Gastroesophageal sphincter (tissue), 4 donors: ENCODE measurements around the gene ZMIZ1. TPM values are rescaled to one million over a fixed set of nuclear protein-coding genes. Genes with fewer than 3 reads are reported as not detected.

Experiments
- ATAC-seq: fragments of 150-250 bp; one replicate; pipeline ENCODE4 v1.9.1; 2016; ENCODE audit warnings: mild to moderate bottlenecking, moderate library complexity
- H3K27ac ChIP-seq, 4 donors: fragments of 200-600 bp; sonication (generic) in 3 of 4; 1 replicate in 3 of 4; 2 replicates in 1 of 4; pipeline ENCODE4 v1.5.1; 2016 to 2019
- H3K27me3 ChIP-seq: fragments of 200-600 bp; sonication (generic); one replicate; pipeline ENCODE4 v1.5.1; 2019
- H3K36me3 ChIP-seq, 2 donors: fragments of 200-600 bp; sonication (generic); one replicate each; pipeline ENCODE4 v1.5.1; 2019; ENCODE audit warnings: control low read depth in 1 of 2
- H3K4me1 ChIP-seq, 3 donors: fragments of 200-600 bp; sonication (generic); 1 replicate in 2 of 3; 2 replicates in 1 of 3; pipeline ENCODE4 v1.5.1; 2016 to 2019; ENCODE audit warnings: control low read depth in 2 of 3
- H3K4me3 ChIP-seq, 2 donors: fragments of 200-600 bp; sonication (generic); one replicate each; pipeline ENCODE4 v1.5.1; 2019; ENCODE audit warnings: mild to moderate bottlenecking in 1 of 2, moderate library complexity in 1 of 2
- H3K9me3 ChIP-seq, 3 donors: fragments of 200-600 bp; sonication (generic); one replicate each; pipeline ENCODE4 v1.5.1; 2017 to 2019; ENCODE audit warnings: control low read depth in 2 of 3
- EP300 ChIP-seq: sonication (generic); formaldehyde crosslinking; IDR thresholded peaks from one replicate; pipeline ENCODE4 v1.6.1; 2017; ENCODE audit warnings: antibody characterized with exemption, mild to moderate bottlenecking
- POLR2A ChIP-seq, 2 donors: fragments of 450-650 bp; IDR thresholded peaks; one replicate each; pipeline ENCODE4 v1.6.1; 2017; ENCODE audit warnings: antibody characterized with exemption in 2 of 2, mild to moderate bottlenecking in 2 of 2, moderate library complexity in 1 of 2
- POLR2AphosphoS5 ChIP-seq: sonication (generic); formaldehyde crosslinking; IDR thresholded peaks from one replicate; pipeline ENCODE4 v1.6.1; 2017; ENCODE audit warnings: antibody characterized with exemption
- WGBS, 2 donors: methylation state at CpG; one replicate each; pipeline ENCODE4 v1.1.5; 2018; ENCODE audit warnings: low coverage in 1 of 2; 5-methylcytosine and 5-hydroxymethylcytosine counted together
- total RNA-seq, 4 donors: library from RNA; depleted of rRNA; stranded (reverse); fragments of >200 nt; gene quantifications; one replicate each; pipeline ENCODE4 v1.1.0, GENCODE V29; 2016
- TF ChIP-seq, protein P1 (sequence below), 4 experiments: fragments of 200-600 bp in 2 of 4; fragments of 450-650 bp in 2 of 4; sonication (generic) in 1 of 4; IDR thresholded peaks; one replicate each; pipeline ENCODE4 v1.5.1; 2017 to 2019; ENCODE audit warnings: antibody characterized with exemption in 4 of 4, mild to moderate bottlenecking in 2 of 4, moderate library complexity in 2 of 4

Gene ZMIZ1
- total RNA-seq, 4 donors from 2014 or later = 36.3 to 79.2 (median 67.1) TPM

- Histone ChIP-seq H3K9me3 (no peaks in the 10 kb centered on the region), H3K4me3 (no peak overlapping the region), H3K36me3 (peaks cover 0 to 100% of the 10 kb centered on the region in 2 donors), H3K27ac (no peak overlapping the region), H3K27me3 (no peaks in the 10 kb centered on the region), H3K4me1 (peaks cover 0 to 59% (median 19%) of the 10 kb centered on the region in 3 donors)
- WGBS, 2 donors = 92 to 98% methylated on average over 6 to 7 of the region's 14 CpGs
- no peak for TF ChIP-seq POLR2AphosphoS5
- no peak for TF ChIP-seq POLR2A (IDR thresholded peaks at IDR 0.05)
- TF ChIP-seq, protein P1, sequence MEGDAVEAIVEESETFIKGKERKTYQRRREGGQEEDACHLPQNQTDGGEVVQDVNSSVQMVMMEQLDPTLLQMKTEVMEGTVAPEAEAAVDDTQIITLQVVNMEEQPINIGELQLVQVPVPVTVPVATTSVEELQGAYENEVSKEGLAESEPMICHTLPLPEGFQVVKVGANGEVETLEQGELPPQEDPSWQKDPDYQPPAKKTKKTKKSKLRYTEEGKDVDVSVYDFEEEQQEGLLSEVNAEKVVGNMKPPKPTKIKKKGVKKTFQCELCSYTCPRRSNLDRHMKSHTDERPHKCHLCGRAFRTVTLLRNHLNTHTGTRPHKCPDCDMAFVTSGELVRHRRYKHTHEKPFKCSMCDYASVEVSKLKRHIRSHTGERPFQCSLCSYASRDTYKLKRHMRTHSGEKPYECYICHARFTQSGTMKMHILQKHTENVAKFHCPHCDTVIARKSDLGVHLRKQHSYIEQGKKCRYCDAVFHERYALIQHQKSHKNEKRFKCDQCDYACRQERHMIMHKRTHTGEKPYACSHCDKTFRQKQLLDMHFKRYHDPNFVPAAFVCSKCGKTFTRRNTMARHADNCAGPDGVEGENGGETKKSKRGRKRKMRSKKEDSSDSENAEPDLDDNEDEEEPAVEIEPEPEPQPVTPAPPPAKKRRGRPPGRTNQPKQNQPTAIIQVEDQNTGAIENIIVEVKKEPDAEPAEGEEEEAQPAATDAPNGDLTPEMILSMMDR (IDR thresholded peaks at IDR 0.05) = no peak
- no peak for TF ChIP-seq EP300
- ATAC-seq = no peak
Measured at GRCh38 chr10:79296431-79296830, 227.7 kb downstream of the ZMIZ1 start.

GRCh38 chr10:79298403-79299244 is 229.9 kb downstream of the ZMIZ1 start:
- peak; percentile 59 for ATAC-seq
- TF ChIP-seq EP300 (no peak), POLR2AphosphoS5 (peak; percentile 33)
- TF ChIP-seq, protein P1 (IDR thresholded peaks at IDR 0.05) = no peak
- H3K27me3 ChIP-seq = no peaks in the 10 kb centered on the region
- H3K4me3 ChIP-seq = no peak overlapping the region
- WGBS, 2 donors = 50% methylated on average over 2 of the region's 27 CpGs; no CpG with 5 or more reads in 1 of the 2 donors
- peak overlapping the region in 3 of 4 donors; percentile 57 to 71 (median 65) for H3K27ac ChIP-seq
- H3K36me3 ChIP-seq = peaks cover 0 to 100% of the 10 kb centered on the region in 2 donors
- H3K4me1 ChIP-seq = peaks cover 0 to 39% (median 9%) of the 10 kb centered on the region in 3 donors
- H3K9me3 ChIP-seq = no peaks in the 10 kb centered on the region

DNA sequence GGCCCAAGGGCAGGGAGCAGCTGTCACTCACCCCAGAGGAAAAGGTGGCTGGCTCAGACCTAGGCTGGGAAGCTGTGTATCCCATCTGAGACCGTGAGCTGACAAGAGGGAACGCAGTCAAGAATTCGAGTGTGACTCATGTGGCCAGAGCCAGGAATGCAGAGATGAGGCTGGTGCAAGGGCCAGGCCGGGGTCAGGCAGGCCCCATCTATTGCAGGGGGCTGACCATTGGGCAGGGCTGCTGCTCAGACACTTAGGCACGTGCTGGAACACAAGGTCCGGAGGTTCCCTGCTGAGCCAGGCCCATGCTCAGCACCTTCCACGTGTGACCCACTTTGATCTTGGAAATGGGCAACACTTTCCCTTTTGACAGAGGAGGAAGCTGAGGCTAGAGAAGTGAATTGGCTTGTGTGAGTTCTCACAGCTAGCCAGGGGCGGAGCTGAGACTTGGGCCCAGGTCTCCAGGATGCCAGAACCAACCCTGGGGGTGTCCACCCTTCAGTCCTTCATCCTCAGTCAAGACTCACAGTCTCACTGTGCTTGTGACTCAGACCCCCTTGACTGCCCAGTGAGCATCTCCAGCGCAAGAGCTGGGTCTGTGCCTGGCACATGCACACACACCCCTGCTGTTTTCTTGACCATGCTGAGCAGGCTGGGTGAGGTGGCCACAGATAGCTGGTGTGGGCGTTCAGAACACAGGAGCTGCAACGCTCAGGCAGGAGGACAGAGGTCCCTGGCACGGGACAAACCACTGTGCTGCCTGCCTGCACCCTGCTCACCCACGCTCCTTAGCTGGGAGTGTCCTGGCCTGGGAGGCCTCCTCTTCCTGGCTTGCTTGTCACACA is 230.9 kb downstream of the ZMIZ1 start:
- Histone ChIP-seq H3K27ac (peak overlapping the region in 3 of 4 donors; percentile 57 to 71 (median 65)), H3K9me3 (no peaks in the 10 kb centered on the region), H3K27me3 (no peaks in the 10 kb centered on the region), H3K4me1 (peaks cover 0 to 34% (median 9%) of the 10 kb centered on the region in 3 donors), H3K4me3 (no peak overlapping the region), H3K36me3 (peaks cover 0 to 100% of the 10 kb centered on the region in 2 donors)
- ATAC-seq = peak; percentile 80
- WGBS, 2 donors = 12% methylated on average over 3 of the region's 13 CpGs; no CpG with 5 or more reads in 1 of the 2 donors
- TF ChIP-seq POLR2AphosphoS5 = peak; percentile 47
- TF ChIP-seq, protein P1 (IDR thresholded peaks at IDR 0.05) = no peak

DNA sequence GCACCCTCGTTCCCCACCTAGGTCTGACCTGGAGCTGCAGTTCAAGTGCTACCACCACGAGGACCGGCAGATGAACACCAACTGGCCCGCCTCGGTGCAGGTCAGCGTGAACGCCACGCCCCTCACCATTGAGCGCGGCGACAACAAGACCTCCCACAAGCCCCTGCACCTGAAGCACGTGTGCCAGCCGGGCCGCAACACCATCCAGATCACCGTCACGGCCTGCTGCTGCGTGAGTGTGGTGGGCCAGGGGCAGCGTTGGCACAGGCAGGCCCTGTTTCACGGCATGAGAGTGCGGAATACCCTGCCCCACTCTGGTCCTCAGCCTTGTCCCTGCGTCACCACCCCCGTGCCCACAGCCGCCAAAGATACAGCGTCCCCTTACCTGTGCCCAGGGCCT is 231.9 kb downstream of the ZMIZ1 start:
- H3K27ac ChIP-seq = no peak overlapping the region
- no peak for ATAC-seq
- 93 to 100% methylated on average over 5 to 13 of the region's 24 CpGs for WGBS, 2 donors

More for the DNA sequence above, 231.9 kb downstream of the ZMIZ1 start:
- H3K9me3 ChIP-seq = no peaks in the 10 kb centered on the region
- H3K4me1 ChIP-seq = peaks cover 0 to 27% (median 9%) of the 10 kb centered on the region in 3 donors
- no peaks in the 10 kb centered on the region for H3K27me3 ChIP-seq
- TF ChIP-seq, protein P1 (IDR thresholded peaks at IDR 0.05) = no peak
- TF ChIP-seq POLR2AphosphoS5 (no peak), EP300 (no peak), POLR2A (IDR thresholded peaks at IDR 0.05) (no peak)
- peaks cover 0 to 100% of the 10 kb centered on the region in 2 donors for H3K36me3 ChIP-seq
- no peak overlapping the region for H3K4me3 ChIP-seq
